ENCODE results near the gene COL5A1. TPM values are rescaled to one million over a fixed set of nuclear protein-coding genes. Genes with fewer than 3 reads are reported as not detected.

The COL5A1 gene
- polyA plus RNA-seq, 1 donor (not counting 4 experiments of a cell fraction or from before 2014, with no cell fraction given), result 3.1 TPM

DNA sequence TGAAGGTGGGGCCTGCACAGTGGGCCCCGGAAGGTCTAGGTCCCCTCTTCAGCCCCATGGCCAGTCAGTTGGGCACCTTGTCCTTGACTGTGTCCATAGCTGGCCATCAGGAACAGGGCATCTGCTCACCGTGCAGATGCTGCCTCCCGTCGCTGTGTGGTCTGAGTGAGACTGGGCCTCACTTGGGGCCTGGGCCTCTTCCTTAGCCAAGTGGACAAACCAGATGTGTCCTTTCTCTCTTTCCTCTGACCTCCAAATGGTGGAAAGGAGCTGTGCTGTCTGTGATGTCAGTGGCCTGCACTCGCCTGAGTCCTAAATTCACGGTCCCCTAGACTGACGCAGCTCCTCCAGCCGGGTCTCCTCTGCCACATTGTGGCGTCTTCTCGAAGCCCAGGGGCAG is 114.5 kb downstream of the COL5A1 start:
- FAIRE-seq, result no peak
- dilution Hi-C loops (cut with MboI; ENCODE audit: extremely low pct_ligation_motif_present, low sequenced_read_pairs), result no loop called here
- no peaks in the 10 kb centered on the region for H3K27me3 ChIP-seq (ENCODE audit: control insufficient read depth, extremely low read depth, insufficient read depth, low read length)

DNA sequence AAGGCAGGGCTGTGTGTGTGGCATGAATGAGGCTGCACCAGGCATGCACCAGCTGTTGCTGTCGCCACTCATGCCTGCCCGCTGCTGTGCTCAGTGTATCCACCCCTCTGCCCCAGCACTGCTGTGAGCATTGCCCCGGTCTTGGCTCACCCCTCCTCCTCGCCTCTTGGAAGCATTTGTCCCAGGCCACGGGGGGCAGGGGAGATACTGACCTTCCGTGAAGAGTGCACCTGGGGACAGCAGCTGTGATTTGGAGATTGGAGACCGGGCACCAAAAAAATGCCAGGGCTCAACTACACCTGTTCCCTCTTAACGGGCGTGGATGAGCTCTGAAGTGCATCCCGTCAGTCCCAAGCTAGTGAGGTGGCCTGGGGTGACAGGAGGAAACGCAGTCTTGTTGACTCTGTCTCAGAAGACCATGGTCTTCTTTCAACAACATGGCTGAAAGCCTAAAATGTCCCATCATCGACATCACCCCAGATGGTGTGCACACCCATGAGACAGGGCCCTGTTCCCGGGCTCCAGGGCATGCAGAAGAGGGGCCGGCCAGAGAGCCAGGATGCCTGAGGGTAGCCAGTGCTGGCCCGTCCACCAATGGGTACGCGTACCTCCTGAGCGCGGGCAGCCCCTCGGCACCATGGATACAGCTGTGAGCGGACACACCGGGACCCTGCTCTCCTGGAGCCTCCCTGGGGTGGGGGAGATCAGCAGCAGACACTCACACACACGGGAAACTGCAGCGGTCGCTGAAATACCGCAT is 115.8 kb downstream of the COL5A1 start:
- TF ChIP-seq, protein P1, sequence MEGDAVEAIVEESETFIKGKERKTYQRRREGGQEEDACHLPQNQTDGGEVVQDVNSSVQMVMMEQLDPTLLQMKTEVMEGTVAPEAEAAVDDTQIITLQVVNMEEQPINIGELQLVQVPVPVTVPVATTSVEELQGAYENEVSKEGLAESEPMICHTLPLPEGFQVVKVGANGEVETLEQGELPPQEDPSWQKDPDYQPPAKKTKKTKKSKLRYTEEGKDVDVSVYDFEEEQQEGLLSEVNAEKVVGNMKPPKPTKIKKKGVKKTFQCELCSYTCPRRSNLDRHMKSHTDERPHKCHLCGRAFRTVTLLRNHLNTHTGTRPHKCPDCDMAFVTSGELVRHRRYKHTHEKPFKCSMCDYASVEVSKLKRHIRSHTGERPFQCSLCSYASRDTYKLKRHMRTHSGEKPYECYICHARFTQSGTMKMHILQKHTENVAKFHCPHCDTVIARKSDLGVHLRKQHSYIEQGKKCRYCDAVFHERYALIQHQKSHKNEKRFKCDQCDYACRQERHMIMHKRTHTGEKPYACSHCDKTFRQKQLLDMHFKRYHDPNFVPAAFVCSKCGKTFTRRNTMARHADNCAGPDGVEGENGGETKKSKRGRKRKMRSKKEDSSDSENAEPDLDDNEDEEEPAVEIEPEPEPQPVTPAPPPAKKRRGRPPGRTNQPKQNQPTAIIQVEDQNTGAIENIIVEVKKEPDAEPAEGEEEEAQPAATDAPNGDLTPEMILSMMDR (optimal IDR thresholded peaks at IDR 0.05 in 1 of 3, IDR thresholded peaks at IDR 0.05 in 1 of 3, conservative IDR thresholded peaks at IDR 0.05 in 1 of 3; ENCODE audit: extremely low read depth in 1 of 3, insufficient read depth in 2 of 3, low read length in 3 of 3), result no peak
- TF ChIP-seq EZH2 (IDR thresholded peaks at IDR 0.05; ENCODE audit: low read length), result no peak
- Histone ChIP-seq H3K36me3 (ENCODE audit: control insufficient read depth in 2 of 2, extremely low read depth in 1 of 2, insufficient read depth in 2 of 2, low read length in 2 of 2) (no peaks in the 10 kb centered on the region), H3K79me2 (ENCODE audit: control insufficient read depth, insufficient read depth, low read length) (no peaks in the 10 kb centered on the region), H3K4me3 (ENCODE audit: control insufficient read depth in 2 of 3, extremely low read depth in 1 of 3, insufficient read depth in 2 of 3, low read depth in 1 of 3, low read length in 3 of 3) (no peak overlapping the region), H3K4me2 (ENCODE audit: control insufficient read depth, extremely low read depth, insufficient read depth, low read depth, low read length) (no peak overlapping the region), H3K4me1 (ENCODE audit: control insufficient read depth, extremely low read depth, insufficient read depth, low read length) (no peaks in the 10 kb centered on the region), H3K27ac (ENCODE audit: control insufficient read depth, insufficient read depth, low read length) (no peak overlapping the region), H3K9me1 (ENCODE audit: control insufficient read depth, extremely low read depth, insufficient read depth, low read length) (no peaks in the 10 kb centered on the region), H3K9me3 (ENCODE audit: control insufficient read depth, low read depth, low read length) (peaks cover 5% of the 10 kb centered on the region), H2AFZ (ENCODE audit: control insufficient read depth, low read length) (no peak overlapping the region), H3K9ac (ENCODE audit: control insufficient read depth, extremely low read depth, insufficient read depth, low read length) (no peak overlapping the region), H3K27me3 (ENCODE audit: control insufficient read depth, extremely low read depth, insufficient read depth, low read length) (no peaks in the 10 kb centered on the region), H4K20me1 (ENCODE audit: control insufficient read depth, extremely low read depth, insufficient read depth, low read length) (no peaks in the 10 kb centered on the region)
- dilution Hi-C loops (cut with MboI; ENCODE audit: extremely low pct_ligation_motif_present, low sequenced_read_pairs), result no loop called here
- no peak for DNase-seq (ENCODE audit: low read depth, low spot score)
- FAIRE-seq, result no peak

More for the DNA sequence above, 114.5 kb downstream of the COL5A1 start:
- Histone ChIP-seq H3K27ac (ENCODE audit: control insufficient read depth, insufficient read depth, low read length) (no peak overlapping the region), H2AFZ (ENCODE audit: control insufficient read depth, low read length) (no peak overlapping the region), H3K4me2 (ENCODE audit: control insufficient read depth, extremely low read depth, insufficient read depth, low read depth, low read length) (no peak overlapping the region), H3K36me3 (ENCODE audit: control insufficient read depth in 2 of 2, extremely low read depth in 1 of 2, insufficient read depth in 2 of 2, low read length in 2 of 2) (no peaks in the 10 kb centered on the region), H3K9ac (ENCODE audit: control insufficient read depth, extremely low read depth, insufficient read depth, low read length) (no peak overlapping the region), H3K79me2 (ENCODE audit: control insufficient read depth, insufficient read depth, low read length) (no peaks in the 10 kb centered on the region), H3K9me3 (ENCODE audit: control insufficient read depth, low read depth, low read length) (peaks cover 5% of the 10 kb centered on the region), H3K4me1 (ENCODE audit: control insufficient read depth, extremely low read depth, insufficient read depth, low read length) (no peaks in the 10 kb centered on the region), H3K4me3 (ENCODE audit: control insufficient read depth in 2 of 3, extremely low read depth in 1 of 3, insufficient read depth in 2 of 3, low read depth in 1 of 3, low read length in 3 of 3) (no peak overlapping the region), H4K20me1 (ENCODE audit: control insufficient read depth, extremely low read depth, insufficient read depth, low read length) (no peaks in the 10 kb centered on the region), H3K9me1 (ENCODE audit: control insufficient read depth, extremely low read depth, insufficient read depth, low read length) (no peaks in the 10 kb centered on the region)
- no peak for DNase-seq (ENCODE audit: low read depth, low spot score)
- TF ChIP-seq EZH2 (IDR thresholded peaks at IDR 0.05; ENCODE audit: low read length), result no peak
